ENCODE results near the gene PDGFD. TPM values are rescaled to one million over a fixed set of nuclear protein-coding genes. Genes with fewer than 3 reads are reported as not detected.

Gene PDGFD
- total RNA-seq, 1 donor from 2014 or later, result 5.0 TPM

DNA sequence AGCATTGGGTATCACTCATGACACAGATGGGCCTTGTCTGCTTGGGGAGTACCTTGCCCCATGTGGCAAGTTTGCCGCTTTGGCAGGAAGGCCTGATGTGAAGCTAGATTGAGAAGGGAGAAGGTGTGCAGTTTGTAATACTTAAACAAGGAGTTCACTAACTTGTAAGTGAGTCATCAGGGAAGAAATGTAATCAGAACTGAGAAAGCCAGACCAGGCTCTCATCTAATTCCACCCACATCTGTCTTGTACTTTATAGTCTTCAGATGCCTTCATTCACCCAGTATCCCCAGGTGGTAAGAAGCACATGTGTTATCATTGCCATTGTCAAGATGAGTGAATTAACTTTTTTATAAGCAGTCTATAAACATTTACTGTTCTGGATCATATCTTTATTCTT lies 243.5 kb downstream of the PDGFD start:
- TF ChIP-seq, protein P1, sequence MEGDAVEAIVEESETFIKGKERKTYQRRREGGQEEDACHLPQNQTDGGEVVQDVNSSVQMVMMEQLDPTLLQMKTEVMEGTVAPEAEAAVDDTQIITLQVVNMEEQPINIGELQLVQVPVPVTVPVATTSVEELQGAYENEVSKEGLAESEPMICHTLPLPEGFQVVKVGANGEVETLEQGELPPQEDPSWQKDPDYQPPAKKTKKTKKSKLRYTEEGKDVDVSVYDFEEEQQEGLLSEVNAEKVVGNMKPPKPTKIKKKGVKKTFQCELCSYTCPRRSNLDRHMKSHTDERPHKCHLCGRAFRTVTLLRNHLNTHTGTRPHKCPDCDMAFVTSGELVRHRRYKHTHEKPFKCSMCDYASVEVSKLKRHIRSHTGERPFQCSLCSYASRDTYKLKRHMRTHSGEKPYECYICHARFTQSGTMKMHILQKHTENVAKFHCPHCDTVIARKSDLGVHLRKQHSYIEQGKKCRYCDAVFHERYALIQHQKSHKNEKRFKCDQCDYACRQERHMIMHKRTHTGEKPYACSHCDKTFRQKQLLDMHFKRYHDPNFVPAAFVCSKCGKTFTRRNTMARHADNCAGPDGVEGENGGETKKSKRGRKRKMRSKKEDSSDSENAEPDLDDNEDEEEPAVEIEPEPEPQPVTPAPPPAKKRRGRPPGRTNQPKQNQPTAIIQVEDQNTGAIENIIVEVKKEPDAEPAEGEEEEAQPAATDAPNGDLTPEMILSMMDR (IDR thresholded peaks at IDR 0.05), result no peak
- Histone ChIP-seq H3K9me3 (peaks cover 2% of the 10 kb centered on the region), H3K4me3 (no peak overlapping the region), H3K27me3 (no peaks in the 10 kb centered on the region), H3K36me3 (no peaks in the 10 kb centered on the region), H3K27ac (no peak overlapping the region), H3K4me1 (no peaks in the 10 kb centered on the region)
- ATAC-seq, result no peak
- intact Hi-C loops (cut with DNase I), result no loop called here
- DNase-seq, result no peak

DNA sequence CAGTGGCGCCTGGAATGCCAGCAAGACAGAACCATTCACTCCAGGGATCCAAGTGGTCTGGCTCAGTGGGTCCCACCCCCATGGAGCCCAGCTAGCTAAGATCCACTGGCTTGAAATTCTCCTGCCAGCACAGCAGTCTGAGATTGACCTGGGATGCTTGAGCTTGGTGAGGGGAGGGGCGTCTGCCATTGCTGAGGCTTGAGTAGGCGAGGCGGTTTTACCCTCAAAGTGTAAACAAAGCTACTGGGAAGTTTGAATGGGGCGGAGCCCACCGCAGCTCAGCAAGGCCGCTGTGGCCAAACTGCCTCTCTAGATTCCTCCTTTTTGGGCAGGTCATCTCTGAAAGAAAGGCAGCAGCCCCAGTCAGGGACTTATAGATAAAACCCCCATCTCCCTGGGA lies 253.2 kb downstream of the PDGFD start:
- TF ChIP-seq, protein P1 (IDR thresholded peaks at IDR 0.05), result no peak
- H3K27ac ChIP-seq, result no peak overlapping the region
- intact Hi-C loops (cut with DNase I), result no loop called here
- H3K36me3 ChIP-seq, result no peaks in the 10 kb centered on the region
- H3K4me3 ChIP-seq, result no peak overlapping the region
- no peak for ATAC-seq
- H3K9me3 ChIP-seq, result peaks cover 9% of the 10 kb centered on the region
- no peak for DNase-seq
- peaks cover 3% of the 10 kb centered on the region for H3K4me1 ChIP-seq
- no peaks in the 10 kb centered on the region for H3K27me3 ChIP-seq

DNA sequence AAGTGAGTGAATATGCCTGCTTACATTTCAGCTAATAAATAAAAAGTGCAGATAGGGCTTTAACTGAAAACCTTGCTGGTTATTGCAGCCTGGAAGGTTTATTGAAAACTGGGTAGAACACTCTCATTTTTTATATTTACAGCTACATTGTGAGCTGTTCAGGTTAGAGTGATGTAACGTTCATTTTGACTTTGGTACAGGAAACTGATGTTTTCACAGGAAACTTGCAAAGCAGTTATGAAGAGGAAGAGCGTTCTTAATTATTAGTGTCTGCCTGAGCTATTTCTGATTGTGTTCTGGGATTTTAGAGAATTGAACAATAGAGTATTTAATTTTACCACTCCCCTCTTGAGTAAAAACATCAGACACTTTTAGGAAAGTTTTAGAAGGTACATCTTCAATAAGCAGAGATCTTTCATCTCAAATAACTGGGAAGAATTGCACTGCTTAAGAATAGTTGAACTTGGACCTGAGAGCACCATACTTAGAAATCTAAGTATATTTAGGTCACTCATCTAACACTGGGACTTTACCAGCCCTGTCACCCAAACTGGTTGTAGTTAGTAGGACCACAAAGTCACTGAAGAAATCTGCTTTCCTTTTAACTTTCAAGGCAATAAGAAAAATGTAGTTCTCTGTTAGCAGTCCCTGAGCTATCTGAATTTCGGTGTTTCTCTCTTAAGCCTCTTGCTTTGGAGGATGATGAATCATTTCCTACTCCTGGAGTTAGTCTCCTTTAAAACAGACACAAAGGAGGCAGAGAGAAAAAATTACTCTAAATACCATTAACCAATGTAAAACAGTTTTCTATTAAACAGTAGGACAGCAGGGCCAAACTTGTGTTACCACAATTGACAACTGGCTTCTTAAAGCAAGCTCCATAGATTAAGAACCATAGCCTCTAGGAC lies 256.1 kb downstream of the PDGFD start:
- Histone ChIP-seq H3K27me3 (no peaks in the 10 kb centered on the region), H3K4me1 (peaks cover 3% of the 10 kb centered on the region), H3K9me3 (no peaks in the 10 kb centered on the region), H3K36me3 (no peaks in the 10 kb centered on the region), H3K4me3 (no peak overlapping the region), H3K27ac (no peak overlapping the region)
- no peak for ATAC-seq
- TF ChIP-seq, protein P1 (IDR thresholded peaks at IDR 0.05), result no peak
- no peak for DNase-seq
- intact Hi-C loops (cut with DNase I), result no loop called here

DNA sequence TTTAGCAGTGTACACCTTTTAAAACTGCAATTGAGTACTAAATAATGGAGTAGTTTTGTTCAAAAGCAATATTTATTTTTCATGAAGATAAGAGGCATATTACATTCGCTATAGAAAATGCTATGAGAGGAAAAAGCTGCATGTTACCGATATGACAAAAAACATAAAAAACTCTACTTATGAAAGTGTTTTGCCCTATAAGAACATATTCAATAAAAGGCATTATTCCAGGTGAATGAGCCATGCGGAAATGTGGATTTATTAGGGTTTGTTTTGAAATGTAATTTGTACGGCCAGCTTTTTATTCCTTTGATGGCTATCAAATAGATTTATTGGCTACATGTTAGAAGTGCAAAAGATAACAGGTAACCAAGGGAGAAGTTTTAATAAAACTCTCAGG lies 256.8 kb downstream of the PDGFD start:
- TF ChIP-seq, protein P1 (IDR thresholded peaks at IDR 0.05), result no peak
- intact Hi-C loops (cut with DNase I), result no loop called here

DNA sequence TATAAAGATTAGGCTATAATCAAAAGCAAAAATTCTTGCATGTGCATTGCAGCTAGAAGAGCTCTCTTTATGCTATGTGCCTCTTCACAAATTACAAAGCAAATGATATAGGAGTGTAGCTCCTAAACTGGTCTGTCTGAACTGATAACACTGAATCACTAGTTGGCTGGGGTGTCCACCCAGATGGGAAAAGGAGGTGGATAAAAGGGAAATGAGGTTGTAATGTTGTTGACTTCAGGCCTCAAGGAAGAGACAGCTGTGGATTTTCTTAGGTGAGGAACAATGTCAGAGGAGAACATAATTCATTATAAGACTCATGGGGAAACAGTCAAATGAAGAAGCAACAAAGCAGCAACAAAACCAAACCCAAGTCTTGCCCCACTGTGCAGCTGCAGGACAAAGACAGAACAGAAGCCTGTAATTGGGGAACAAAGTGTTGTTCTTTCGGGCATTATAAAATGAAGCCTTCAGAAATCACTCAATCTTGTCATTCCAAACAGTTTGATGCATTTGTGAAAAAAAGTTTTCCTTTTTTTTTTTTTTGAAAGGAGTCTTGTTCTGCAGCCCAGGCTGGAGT lies 257.6 kb downstream of the PDGFD start:
- DNase-seq (no peak), ATAC-seq (no peak)
- intact Hi-C loops (cut with DNase I), result no loop called here
- Histone ChIP-seq H3K9me3 (no peaks in the 10 kb centered on the region), H3K4me1 (peaks cover 3% of the 10 kb centered on the region), H3K4me3 (no peak overlapping the region), H3K27ac (no peak overlapping the region), H3K27me3 (no peaks in the 10 kb centered on the region), H3K36me3 (no peaks in the 10 kb centered on the region)
- TF ChIP-seq, protein P1 (IDR thresholded peaks at IDR 0.05), result no peak

More for the DNA sequence above, 256.8 kb downstream of the PDGFD start:
- Histone ChIP-seq H3K36me3 (no peaks in the 10 kb centered on the region), H3K4me3 (no peak overlapping the region), H3K27me3 (no peaks in the 10 kb centered on the region), H3K9me3 (no peaks in the 10 kb centered on the region), H3K4me1 (peaks cover 3% of the 10 kb centered on the region), H3K27ac (no peak overlapping the region)
- no peak for DNase-seq
- ATAC-seq, result no peak
